K562 (cell line): ENCODE results near the gene EML5. TPM values are rescaled to one million over a fixed set of nuclear protein-coding genes. Genes with fewer than 3 reads are reported as not detected.

ENCODE experiments used
- EGR1 ChIP-seq: fragments of 450-650 bp; conservative IDR thresholded peaks from 2 replicates; pipeline ENCODE4 v1.6.1; 2017; ENCODE audit warnings: mild to moderate bottlenecking
- FOXA3 ChIP-seq, 2 experiments: fragments of 450-650 bp in 1 of 2; sonication (generic) in 1 of 2; formaldehyde crosslinking; IDR thresholded peaks in 1 of 2; conservative IDR thresholded peaks in 1 of 2; 2 replicates each; pipeline versions ENCODE4 v1.4.0 to v1.8.0; 2020 to 2022; ENCODE audit warnings: mild to moderate bottlenecking in 2 of 2, missing genetic modification reagents in 1 of 2
- FOXJ2 ChIP-seq: fragments of 200-800 bp; sonication (Bioruptor generic); IDR thresholded peaks from 2 replicates; pipeline ENCODE4 v1.6.1; 2016; ENCODE audit warnings: missing genetic modification characterization, missing compliant biosample characterization
- GATAD2A ChIP-seq: fragments of 450-650 bp; IDR thresholded peaks from 2 replicates; pipeline ENCODE4 v1.6.1; 2017
- HDAC2 ChIP-seq: fragments of 450-650 bp; IDR thresholded peaks from 2 replicates; pipeline ENCODE4 v1.6.1; 2016; ENCODE audit warnings: mild to moderate bottlenecking
- HIVEP1 ChIP-seq: fragments of 250-450 bp; sonication (Bioruptor Pico); IDR thresholded peaks from 2 replicates; pipeline ENCODE4 v1.4.0; 2020; ENCODE audit warnings: mild to moderate bottlenecking
- HMG20B ChIP-seq: fragments of 250-450 bp; sonication (Bioruptor Pico); IDR thresholded peaks from 2 replicates; pipeline ENCODE4 v1.5.0; 2021; ENCODE audit warnings: mild to moderate bottlenecking
- NRF1 ChIP-seq, 2 experiments: fragments of 450-650 bp; IDR thresholded peaks in 1 of 2; conservative IDR thresholded peaks in 1 of 2; 2 replicates each; pipeline ENCODE4 v1.6.1; 2014; ENCODE audit warnings: mild to moderate bottlenecking in 2 of 2
- PHB ChIP-seq: fragments of 250-450 bp; sonication (Bioruptor Pico); IDR thresholded peaks from 2 replicates; pipeline ENCODE4 v1.5.0; 2021
- PHF8 ChIP-seq: fragments of 200-600 bp; sonication (generic); IDR thresholded peaks from 2 replicates; pipeline ENCODE4 v1.6.1; 2012; ENCODE audit warnings: mixed run types, mild to moderate bottlenecking, inconsistent platforms, low read length, moderate library complexity, borderline replicate concordance
- POLR2AphosphoS5 ChIP-seq: IDR thresholded peaks from 2 replicates; pipeline ENCODE4 v1.6.1; 2011; ENCODE audit warnings: mild to moderate bottlenecking, low read depth, low read length, moderate library complexity; ENCODE audit not compliant: control insufficient read depth, insufficient read depth
- ZNF197 ChIP-seq: fragments of 200-800 bp; sonication (Bioruptor generic); IDR thresholded peaks from 2 replicates; pipeline ENCODE4 v1.6.1; 2016; ENCODE audit warnings: low read depth, missing genetic modification characterization, missing compliant biosample characterization
- ZNF584 ChIP-seq: fragments of 200-800 bp; sonication (Bioruptor generic); IDR thresholded peaks from 2 replicates; pipeline ENCODE4 v1.6.1; 2016; ENCODE audit warnings: low read depth, mild to moderate bottlenecking, missing genetic modification characterization, missing compliant biosample characterization
- polyA plus RNA-seq, 8 experiments: library from polyadenylated mRNA; depleted of rRNA in 4 of 8; stranded (reverse) in 5 of 8; unstranded in 3 of 8; fragments of >200 nt; fragmentation: Nextera tagmentation in 2 of 8; fragmentation: Illumina TruSeq in 1 of 8; extraction: Ambion mirVana in 2 of 8; extraction: Trizol in 1 of 8; gene quantifications; 2 replicates each; pipeline versions ENCODE4 v1.2.1 to v1.2.3, GENCODE V29; 2011 to 2014; ENCODE audit warnings: inconsistent platforms in 1 of 8, missing spikeins in 1 of 8
- total RNA-seq, 7 experiments: library from RNA; depleted of rRNA in 6 of 7; stranded (reverse); fragments of >200 nt in 6 of 7; fragmentation: Illumina TruSeq in 2 of 7; extraction: Trizol in 2 of 7; gene quantifications; 2 replicates each; pipeline versions ENCODE4 v1.2.1 to v1.2.3, GENCODE V29; 2011 to 2021; ENCODE audit warnings: low replicate concordance in 1 of 7
- TF ChIP-seq, protein P1 (sequence below): fragments of 450-650 bp; IDR thresholded peaks from 2 replicates; pipeline ENCODE4 v1.6.1; 2016; ENCODE audit warnings: antibody characterized with exemption
- TF ChIP-seq, protein P2 (sequence below), 2 experiments: IDR thresholded peaks; 2 replicates each; pipeline ENCODE4 v1.6.1; 2011; ENCODE audit warnings: borderline replicate concordance in 1 of 2, control low read depth in 1 of 2, low read depth in 1 of 2, low read length in 1 of 2, mild to moderate bottlenecking in 1 of 2, mixed read lengths in 1 of 2, moderate library complexity in 1 of 2; ENCODE audit not compliant: insufficient read depth in 1 of 2, insufficient read length in 1 of 2, poor library complexity in 1 of 2, severe bottlenecking in 1 of 2; ENCODE audit errors: extremely low read depth in 1 of 2
- TF ChIP-seq, protein P3 (sequence below): IDR thresholded peaks from 2 replicates; pipeline ENCODE4 v1.6.1; 2016; ENCODE audit warnings: missing genetic modification characterization, missing compliant biosample characterization
- TF ChIP-seq, protein P4 (sequence below): fragments of 250-450 bp; sonication (Bioruptor Pico); IDR thresholded peaks from 2 replicates; pipeline ENCODE4 v1.5.0; 2020; ENCODE audit warnings: mild to moderate bottlenecking
- TF ChIP-seq, protein P5 (sequence below): fragments of 450-650 bp; IDR thresholded peaks from 2 replicates; pipeline ENCODE4 v1.6.1; 2016; ENCODE audit warnings: low read depth, mild to moderate bottlenecking, moderate library complexity
- TF ChIP-seq, protein P6 (sequence below): fragments of 250-450 bp; sonication (Bioruptor Pico); IDR thresholded peaks from 2 replicates; pipeline ENCODE4 v1.4.0; 2020; ENCODE audit warnings: mild to moderate bottlenecking

The EML5 gene
- total and polyA plus RNA-seq, 9 of the 15 experiments (the other 6 are each of a cell fraction or from before 2014, with no cell fraction given) = 0.06 to 0.34 (median 0.22) TPM

DNA sequence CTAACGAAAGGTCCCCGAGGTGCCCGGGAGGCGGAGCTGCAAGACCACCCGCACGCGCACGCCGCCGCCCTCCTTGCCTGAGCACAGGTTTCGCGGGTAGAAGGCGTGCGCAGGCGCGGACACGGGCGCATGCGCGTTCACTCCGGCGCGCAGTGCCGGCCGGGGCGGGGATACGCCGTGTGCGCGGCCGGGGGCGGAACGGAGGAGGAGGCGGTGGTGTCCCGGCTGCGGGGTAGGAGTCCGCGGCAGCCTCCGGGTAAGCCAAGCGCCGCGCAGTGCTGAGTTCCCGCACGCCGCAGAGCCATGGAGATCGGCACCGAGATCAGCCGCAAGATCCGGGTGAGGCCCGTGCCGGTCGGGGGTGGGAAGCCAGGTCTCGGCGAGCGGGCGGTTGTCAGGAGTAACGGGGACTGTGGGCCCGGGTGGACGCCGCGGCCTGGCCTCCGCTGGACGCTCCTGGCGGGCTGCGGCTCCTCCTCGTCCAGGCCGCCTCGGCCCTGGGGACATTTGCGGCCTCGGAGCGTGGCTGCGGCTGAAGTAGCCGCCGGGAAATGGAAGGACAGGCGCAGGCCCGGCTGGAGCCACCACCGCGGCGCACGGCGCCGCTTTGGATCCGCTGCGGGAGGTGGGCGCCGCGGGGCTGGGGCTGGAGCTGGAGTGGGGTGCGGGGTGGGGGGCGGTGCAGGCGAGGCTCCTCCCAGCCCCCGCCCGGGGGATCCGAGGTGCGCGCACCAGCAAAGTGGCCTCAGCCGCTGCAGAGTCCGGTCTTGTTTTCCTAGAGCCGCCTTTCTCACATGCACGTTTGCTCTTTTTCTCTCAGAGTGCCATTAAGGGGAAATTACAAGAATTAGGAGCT lies 229.7 kb downstream of the EML5 start, which contains the start of gene ZC3H14 (continued):
- TF ChIP-seq, protein P1, sequence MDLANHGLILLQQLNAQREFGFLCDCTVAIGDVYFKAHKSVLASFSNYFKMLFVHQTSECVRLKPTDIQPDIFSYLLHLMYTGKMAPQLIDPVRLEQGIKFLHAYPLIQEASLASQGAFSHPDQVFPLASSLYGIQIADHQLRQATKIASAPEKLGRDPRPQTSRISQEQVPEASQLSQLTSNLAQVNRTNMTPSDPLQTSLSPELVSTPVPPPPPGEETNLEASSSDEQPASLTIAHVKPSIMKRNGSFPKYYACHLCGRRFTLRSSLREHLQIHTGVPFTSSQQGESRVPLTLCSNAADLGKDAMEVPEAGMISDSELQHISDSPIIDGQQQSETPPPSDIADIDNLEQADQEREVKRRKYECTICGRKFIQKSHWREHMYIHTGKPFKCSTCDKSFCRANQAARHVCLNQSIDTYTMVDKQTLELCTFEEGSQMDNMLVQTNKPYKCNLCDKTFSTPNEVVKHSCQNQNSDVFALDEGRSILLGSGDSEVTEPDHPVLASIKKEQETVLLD = peak; percentile 94
- TF ChIP-seq, protein P2, sequence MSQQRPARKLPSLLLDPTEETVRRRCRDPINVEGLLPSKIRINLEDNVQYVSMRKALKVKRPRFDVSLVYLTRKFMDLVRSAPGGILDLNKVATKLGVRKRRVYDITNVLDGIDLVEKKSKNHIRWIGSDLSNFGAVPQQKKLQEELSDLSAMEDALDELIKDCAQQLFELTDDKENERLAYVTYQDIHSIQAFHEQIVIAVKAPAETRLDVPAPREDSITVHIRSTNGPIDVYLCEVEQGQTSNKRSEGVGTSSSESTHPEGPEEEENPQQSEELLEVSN (IDR thresholded peaks at IDR 0.05; ENCODE audit: borderline replicate concordance in 1 of 2, extremely low read depth in 1 of 2, insufficient read depth in 1 of 2, insufficient read length in 1 of 2, low read depth in 1 of 2, low read length in 1 of 2, poor library complexity in 1 of 2, severe bottlenecking in 1 of 2) = peak; percentile 68 to 83
- TF ChIP-seq, protein P3, sequence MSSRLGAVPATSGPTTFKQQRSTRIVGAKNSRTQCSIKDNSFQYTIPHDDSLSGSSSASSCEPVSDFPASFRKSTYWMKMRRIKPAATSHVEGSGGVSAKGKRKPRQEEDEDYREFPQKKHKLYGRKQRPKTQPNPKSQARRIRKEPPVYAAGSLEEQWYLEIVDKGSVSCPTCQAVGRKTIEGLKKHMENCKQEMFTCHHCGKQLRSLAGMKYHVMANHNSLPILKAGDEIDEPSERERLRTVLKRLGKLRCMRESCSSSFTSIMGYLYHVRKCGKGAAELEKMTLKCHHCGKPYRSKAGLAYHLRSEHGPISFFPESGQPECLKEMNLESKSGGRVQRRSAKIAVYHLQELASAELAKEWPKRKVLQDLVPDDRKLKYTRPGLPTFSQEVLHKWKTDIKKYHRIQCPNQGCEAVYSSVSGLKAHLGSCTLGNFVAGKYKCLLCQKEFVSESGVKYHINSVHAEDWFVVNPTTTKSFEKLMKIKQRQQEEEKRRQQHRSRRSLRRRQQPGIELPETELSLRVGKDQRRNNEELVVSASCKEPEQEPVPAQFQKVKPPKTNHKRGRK (tag) = no peak
- TF ChIP-seq ZNF584 (CRISPR knock-in tag) (no peak), NRF1 (conservative IDR thresholded peaks at IDR 0.05 in 1 of 2, IDR thresholded peaks at IDR 0.05 in 1 of 2) (peak; percentile 97 to 98), POLR2AphosphoS5 (peak; percentile 61; the same call in 1 of the 2 replicates), PHB (no peak), HIVEP1 (no peak), FOXJ2 (tag) (no peak), HMG20B (CRISPR knock-in tag) (no peak), HDAC2 (no peak), EGR1 (peak; percentile 96), PHF8 (peak; percentile 97), GATAD2A (no peak), ZNF197 (CRISPR knock-in tag) (no peak), FOXA3 (CRISPR knock-in tag; conservative IDR thresholded peaks at IDR 0.05 in 1 of 2, IDR thresholded peaks at IDR 0.05 in 1 of 2) (no peak)
- TF ChIP-seq, protein P4, sequence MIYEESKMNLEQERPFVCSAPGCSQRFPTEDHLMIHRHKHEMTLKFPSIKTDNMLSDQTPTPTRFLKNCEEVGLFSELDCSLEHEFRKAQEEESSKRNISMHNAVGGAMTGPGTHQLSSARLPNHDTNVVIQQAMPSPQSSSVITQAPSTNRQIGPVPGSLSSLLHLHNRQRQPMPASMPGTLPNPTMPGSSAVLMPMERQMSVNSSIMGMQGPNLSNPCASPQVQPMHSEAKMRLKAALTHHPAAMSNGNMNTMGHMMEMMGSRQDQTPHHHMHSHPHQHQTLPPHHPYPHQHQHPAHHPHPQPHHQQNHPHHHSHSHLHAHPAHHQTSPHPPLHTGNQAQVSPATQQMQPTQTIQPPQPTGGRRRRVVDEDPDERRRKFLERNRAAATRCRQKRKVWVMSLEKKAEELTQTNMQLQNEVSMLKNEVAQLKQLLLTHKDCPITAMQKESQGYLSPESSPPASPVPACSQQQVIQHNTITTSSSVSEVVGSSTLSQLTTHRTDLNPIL (CRISPR knock-in tag) = no peak
- TF ChIP-seq, protein P5, sequence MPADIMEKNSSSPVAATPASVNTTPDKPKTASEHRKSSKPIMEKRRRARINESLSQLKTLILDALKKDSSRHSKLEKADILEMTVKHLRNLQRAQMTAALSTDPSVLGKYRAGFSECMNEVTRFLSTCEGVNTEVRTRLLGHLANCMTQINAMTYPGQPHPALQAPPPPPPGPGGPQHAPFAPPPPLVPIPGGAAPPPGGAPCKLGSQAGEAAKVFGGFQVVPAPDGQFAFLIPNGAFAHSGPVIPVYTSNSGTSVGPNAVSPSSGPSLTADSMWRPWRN = no peak
- TF ChIP-seq, protein P6, sequence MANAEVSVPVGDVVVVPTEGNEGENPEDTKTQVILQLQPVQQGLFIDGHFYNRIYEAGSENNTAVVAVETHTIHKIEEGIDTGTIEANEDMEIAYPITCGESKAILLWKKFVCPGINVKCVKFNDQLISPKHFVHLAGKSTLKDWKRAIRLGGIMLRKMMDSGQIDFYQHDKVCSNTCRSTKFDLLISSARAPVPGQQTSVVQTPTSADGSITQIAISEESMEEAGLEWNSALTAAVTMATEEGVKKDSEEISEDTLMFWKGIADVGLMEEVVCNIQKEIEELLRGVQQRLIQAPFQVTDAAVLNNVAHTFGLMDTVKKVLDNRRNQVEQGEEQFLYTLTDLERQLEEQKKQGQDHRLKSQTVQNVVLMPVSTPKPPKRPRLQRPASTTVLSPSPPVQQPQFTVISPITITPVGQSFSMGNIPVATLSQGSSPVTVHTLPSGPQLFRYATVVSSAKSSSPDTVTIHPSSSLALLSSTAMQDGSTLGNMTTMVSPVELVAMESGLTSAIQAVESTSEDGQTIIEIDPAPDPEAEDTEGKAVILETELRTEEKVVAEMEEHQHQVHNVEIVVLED = peak; percentile 75
